ENCODE data around the gene MYOF. TPM values are rescaled to one million over a fixed set of nuclear protein-coding genes. Genes with fewer than 3 reads are reported as not detected.

The MYOF gene
- total RNA-seq, 2 experiments from 2014 or later: 0.91 to 1.9 TPM

GRCh38 chr10:93266858-93267257 lies 215.3 kb downstream of the MYOF start:
- Mint-ChIP-seq H3K4me1 (peaks cover 13% of the 10 kb centered on the region), H3K4me3 (no peak overlapping the region), H3K27me3 (no peaks in the 10 kb centered on the region), H3K9me3 (peaks cover 7% of the 10 kb centered on the region), H3K36me3 (peaks cover 3% of the 10 kb centered on the region), H3K27ac (no peak overlapping the region)
- DNase-seq (no peak), ATAC-seq (ENCODE audit: low read depth) (no peak)
- POLR2A ChIA-PET: no interaction called here

- H3K4me1 Mint-ChIP-seq: peaks cover 5% of the 10 kb centered on the region
- H3K27me3 Mint-ChIP-seq: no peaks in the 10 kb centered on the region
- ATAC-seq (ENCODE audit: low read depth): no peak
- DNase-seq: no peak
- no peaks in the 10 kb centered on the region for H3K36me3 Mint-ChIP-seq
- no peak overlapping the region for H3K4me3 Mint-ChIP-seq
- POLR2A ChIA-PET: no interaction called here
- H3K27ac Mint-ChIP-seq: no peak overlapping the region
- no peaks in the 10 kb centered on the region for H3K9me3 Mint-ChIP-seq
These were observed 220.0 kb downstream of the MYOF start for GRCh38 chr10:93261961-93262610.

- ATAC-seq (ENCODE audit: low read depth) (no peak), DNase-seq (no peak)
- no peak overlapping the region for H3K27ac Mint-ChIP-seq
- no peak overlapping the region for H3K4me3 Mint-ChIP-seq
- H3K27me3 Mint-ChIP-seq: no peaks in the 10 kb centered on the region
- no peaks in the 10 kb centered on the region for H3K36me3 Mint-ChIP-seq
- H3K9me3 Mint-ChIP-seq: no peaks in the 10 kb centered on the region
- H3K4me1 Mint-ChIP-seq: no peaks in the 10 kb centered on the region
- POLR2A ChIA-PET: no interaction called here
These were observed 221.0 kb downstream of the MYOF start for GRCh38 chr10:93261089-93261488.

GRCh38 chr10:93259126-93259525 lies 223.0 kb downstream of the MYOF start:
- Mint-ChIP-seq H3K4me3 (no peak overlapping the region), H3K27me3 (no peaks in the 10 kb centered on the region), H3K9me3 (no peaks in the 10 kb centered on the region), H3K36me3 (no peaks in the 10 kb centered on the region), H3K4me1 (no peaks in the 10 kb centered on the region), H3K27ac (no peak overlapping the region)
- no peak for DNase-seq
- ATAC-seq (ENCODE audit: low read depth): no peak
- POLR2A ChIA-PET: no interaction called here

Other genes starting within 250 kb of the MYOF start
- 10 to 100 TPM; 45.9 to 50.7 TPM for gene CEP55, start 14.3 kb upstream of the MYOF start, total RNA-seq
- not detected for gene FFAR4, start 84.3 kb upstream of the MYOF start, total RNA-seq
- gene RBP4, start 118.9 kb upstream of the MYOF start, total RNA-seq: not detected
- not detected for gene PDE6C, start 130.2 kb upstream of the MYOF start, total RNA-seq
- gene FRA10AC1, start 220.3 kb upstream of the MYOF start, total RNA-seq: 10 to 100 TPM; 13.3 to 15.5 TPM

Measured in activated naive CD8-positive, alpha-beta T cell treated with anti-CD3 and anti-CD28 coated beads, Interleukin-2, amount 10 ng/mL, durations not matched to agents 7 days and 5 days (primary cell).